HepG2 (cell line): ENCODE measurements around the gene NYAP1. TPM values are rescaled to one million over a fixed set of nuclear protein-coding genes. Genes with fewer than 3 reads are reported as not detected.

ENCODE experiments used
- ATAC-seq: fragments of 200-7000 bp; cut with Tn5 transposase; 3 replicates; pipeline ENCODE4 v1.9.1; 2020; ENCODE audit warnings: mild to moderate bottlenecking, moderate library complexity
- BruUV-seq: library from RNA; stranded (reverse); fragments of 400-500 nt; replicated peaks from 2 replicates; lab custom pipeline; 2021; lab: Mats Ljungman, UMichigan
- CTCF ChIA-PET: fragments of 300-600 bp; formaldehyde crosslinking; extraction: SDS; loops from one replicate; lab custom pipeline; 2021; ENCODE audit warnings: low total read pairs, inconsistent platforms, low intra/inter-chr PET ratio; lab: Yijun Ruan, JAX
- POLR2A ChIA-PET: fragments of 350-600 bp; sonication (Branson Sonifier 250); formaldehyde crosslinking; loops from one replicate; lab custom pipeline; 2020; ENCODE audit warnings: antibody characterized with exemption, inconsistent platforms; lab: Yijun Ruan, JAX
- DNase-seq: peaks from one replicate; pipeline ENCODE4 v3.0.0-alpha.2; 2015; ENCODE audit warnings: low spot score
- FAIRE-seq: peaks from 3 replicates; lab custom pipeline; 2011; peaks lifted over from hg19 to GRCh38; lab: Jason Lieb, UNC
- H2AFZ ChIP-seq: one replicate; pipeline ENCODE4 v1.6.1; 2011; ENCODE audit warnings: low read length, inconsistent platforms
- H3K27ac ChIP-seq: fragments of 300-600 bp; 3 replicates; pipeline ENCODE4 v1.8.0; 2011; ENCODE audit warnings: mixed run types, mild to moderate bottlenecking, mixed read lengths, low read length, inconsistent platforms; ENCODE audit not compliant: insufficient read depth; ENCODE audit errors: extremely low read length
- H3K27me3 ChIP-seq, 2 experiments: fragments of 200-600 bp in 1 of 2; 2 replicates in 1 of 2; 3 replicates in 1 of 2; pipeline versions ENCODE4 v1.6.0 to v1.8.0; 2011; ENCODE audit warnings: low read length in 2 of 2, mild to moderate bottlenecking in 2 of 2, moderate library complexity in 2 of 2, inconsistent platforms in 1 of 2; ENCODE audit not compliant: insufficient read depth in 2 of 2, control insufficient read depth in 1 of 2
- H3K36me3 ChIP-seq, 2 experiments: fragments of 200-600 bp in 1 of 2; replicated peaks in 1 of 2; 2 replicates in 1 of 2; 3 replicates in 1 of 2; pipeline versions ENCODE4 v1.5.1 to v1.8.0; 2011; ENCODE audit warnings: low read length in 2 of 2, inconsistent platforms in 1 of 2; ENCODE audit not compliant: insufficient read depth in 2 of 2, control insufficient read depth in 1 of 2
- H3K4me1 ChIP-seq: 2 replicates; pipeline ENCODE4 v1.5.1; 2012; ENCODE audit warnings: low read length, inconsistent platforms; ENCODE audit not compliant: insufficient read depth
- H3K4me2 ChIP-seq: 2 replicates; pipeline ENCODE4 v1.6.0; 2011; ENCODE audit warnings: low read depth, low read length, inconsistent platforms
- H3K4me3 ChIP-seq, 3 experiments: fragments of 200-600 bp in 1 of 3; sonication (generic), shearing (Covaris generic) in 1 of 3; replicated peaks in 1 of 3; 2 replicates each; pipeline ENCODE4 v1.5.1; 2011 to 2016; ENCODE audit warnings: low read length in 3 of 3, inconsistent platforms in 2 of 3, low read depth in 2 of 3, mild to moderate bottlenecking in 2 of 3, control low read depth in 1 of 3, mixed read lengths in 1 of 3; ENCODE audit not compliant: insufficient read depth in 1 of 3
- H3K79me2 ChIP-seq: one replicate; pipeline ENCODE4 v1.6.1; 2011; ENCODE audit warnings: low read length, inconsistent platforms; ENCODE audit not compliant: insufficient read depth
- H3K9ac ChIP-seq: 2 replicates; pipeline ENCODE4 v1.6.0; 2011; ENCODE audit warnings: mild to moderate bottlenecking, low read depth, low read length, inconsistent platforms; ENCODE audit not compliant: insufficient read depth
- H3K9me3 ChIP-seq: 2 replicates; pipeline ENCODE4 v1.5.1; 2012; ENCODE audit warnings: mild to moderate bottlenecking, low read length
- H4K20me1 ChIP-seq: 2 replicates; pipeline ENCODE4 v1.6.0; 2011; ENCODE audit warnings: inconsistent platforms, mild to moderate bottlenecking, low read length, moderate library complexity; ENCODE audit not compliant: insufficient read depth
- NFKB2 ChIP-seq: sonication (generic); formaldehyde crosslinking; IDR thresholded peaks from 2 replicates; pipeline ENCODE4 v1.4.0; 2020; ENCODE audit warnings: missing genetic modification reagents, borderline replicate concordance
- RFXANK ChIP-seq: IDR thresholded peaks from 2 replicates; pipeline ENCODE4 v1.6.1; 2016
- ZIK1 ChIP-seq: sonication (generic); formaldehyde crosslinking; IDR thresholded peaks from 2 replicates; pipeline ENCODE4 v1.5.0; 2020; ENCODE audit warnings: mild to moderate bottlenecking, low read depth, missing genetic modification reagents, borderline replicate concordance
- ZNF556 ChIP-seq: sonication (generic); formaldehyde crosslinking; IDR thresholded peaks from 2 replicates; pipeline ENCODE4 v1.4.0; 2020; ENCODE audit warnings: mild to moderate bottlenecking, missing genetic modification reagents, borderline replicate concordance
- ZNF605 ChIP-seq: sonication (generic); formaldehyde crosslinking; IDR thresholded peaks from 2 replicates; pipeline ENCODE4 v1.8.0; 2022; ENCODE audit warnings: mild to moderate bottlenecking, missing genetic modification reagents
- ZNF775 ChIP-seq: sonication (generic); formaldehyde crosslinking; IDR thresholded peaks from 2 replicates; pipeline ENCODE4 v1.4.0; 2020; ENCODE audit warnings: missing genetic modification reagents, mild to moderate bottlenecking, moderate library complexity, borderline replicate concordance
- WGBS: methylation state at CpG from one replicate; pipeline ENCODE4 v1.1.6; 2017; ENCODE audit warnings: low lambda C conversion rate; 5-methylcytosine and 5-hydroxymethylcytosine counted together
- in situ Hi-C: cut with HindIII; loops from 2 replicates; pipeline ENCODE4 v1.10.0; 2017; ENCODE audit warnings: low pct_unique_long_range_greater_than_20kb; ENCODE audit not compliant: extremely low pct_ligation_motif_present
- intact Hi-C: fragments of 100-400 bp; cut with micrococcal nuclease; formaldehyde crosslinking; loops from one replicate; pipeline ENCODE4 v1.10.0; 2022; ENCODE audit not compliant: unreplicated experiment
- polyA plus RNA-seq, 8 experiments: library from polyadenylated mRNA; depleted of rRNA in 3 of 8; stranded (reverse) in 7 of 8; unstranded in 1 of 8; fragments of >200 nt; fragmentation: Illumina TruSeq in 4 of 8; extraction: Trizol in 4 of 8; gene quantifications; 2 replicates each; pipeline versions ENCODE4 v1.2.1 to v1.2.3, GENCODE V29; 2011 to 2016; ENCODE audit warnings: low read depth in 4 of 8, missing spikeins in 1 of 8, mixed read lengths in 1 of 8; ENCODE audit not compliant: insufficient read depth in 1 of 8
- total RNA-seq, 5 experiments: library from RNA; depleted of rRNA; stranded (reverse); fragments of >200 nt; fragmentation: Illumina TruSeq; extraction: Trizol; gene quantifications; 2 replicates each; pipeline ENCODE4 v1.2.3, GENCODE V29; 2016; ENCODE audit warnings: low read depth in 1 of 5
- TF ChIP-seq, protein P1 (sequence below): sonication (generic); formaldehyde crosslinking; IDR thresholded peaks from 2 replicates; pipeline ENCODE4 v1.4.0; 2020; ENCODE audit warnings: low read depth, missing genetic modification reagents

The NYAP1 gene
- total and polyA plus RNA-seq, 2 of the 13 experiments (the other 11 are each of a cell fraction or from before 2014, with no cell fraction given), result 0.15 to 0.46 TPM

DNA sequence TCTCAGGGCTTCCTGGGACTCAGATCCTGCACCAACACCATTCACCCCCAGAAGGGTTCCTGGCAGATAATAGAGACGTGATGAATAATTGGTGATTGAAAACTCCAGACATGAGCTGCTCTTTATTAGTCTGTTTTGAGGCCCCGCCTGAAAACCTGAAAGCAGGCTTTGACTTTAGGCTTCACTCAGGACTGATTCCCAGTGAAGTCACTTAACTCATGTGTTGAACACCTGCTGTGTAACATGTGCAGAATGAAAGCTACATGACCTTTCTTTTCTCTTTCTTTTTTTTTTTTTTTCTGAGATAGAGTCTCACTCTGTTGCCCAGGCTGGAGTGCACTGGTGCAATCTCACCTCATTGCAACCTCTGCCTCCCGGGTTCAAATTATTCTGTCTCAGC, 28.5 kb upstream of the NYAP1 start:
- WGBS, result 31% methylated on average over 2 of the region's 3 CpGs
- no peak for FAIRE-seq

More for the DNA sequence above, 28.5 kb upstream of the NYAP1 start:
- Histone ChIP-seq H3K4me1 (peaks cover 23% of the 10 kb centered on the region), H3K9me3 (no peaks in the 10 kb centered on the region), H3K9ac (no peak overlapping the region), H2AFZ (no peak overlapping the region), H3K79me2 (no peaks in the 10 kb centered on the region), H3K36me3 (no peaks in the 10 kb centered on the region), H3K27me3 (peaks cover 0 to 17% of the 10 kb centered on the region in 2 experiments; a peak in 2 of 5 replicates), H3K27ac (no peak overlapping the region), H4K20me1 (no peaks in the 10 kb centered on the region), H3K4me3 (no peak overlapping the region), H3K4me2 (0 out of 2 replicates have a peak overlapping the region, but pooled peaks have one; percentile 66)
- DNase-seq, result no peak
- ChIA-PET CTCF (no interaction called here), POLR2A (interaction anchor here (0.7 to 5.0 kb wide), 7 partner anchors 11 to 73 kb away, joined by 3 to 31 read pairs (median 3); partner anchors contain the start of genes MEPCE, PPP1R35, TSC22D4 and ZCWPW1)
- intact Hi-C loops, result no loop called here
- BruUV-seq, result no TSS peak
- in situ Hi-C loops, result no loop called here
- TF ChIP-seq ZIK1 (CRISPR knock-in tag), result no peak
- TF ChIP-seq, protein P1, sequence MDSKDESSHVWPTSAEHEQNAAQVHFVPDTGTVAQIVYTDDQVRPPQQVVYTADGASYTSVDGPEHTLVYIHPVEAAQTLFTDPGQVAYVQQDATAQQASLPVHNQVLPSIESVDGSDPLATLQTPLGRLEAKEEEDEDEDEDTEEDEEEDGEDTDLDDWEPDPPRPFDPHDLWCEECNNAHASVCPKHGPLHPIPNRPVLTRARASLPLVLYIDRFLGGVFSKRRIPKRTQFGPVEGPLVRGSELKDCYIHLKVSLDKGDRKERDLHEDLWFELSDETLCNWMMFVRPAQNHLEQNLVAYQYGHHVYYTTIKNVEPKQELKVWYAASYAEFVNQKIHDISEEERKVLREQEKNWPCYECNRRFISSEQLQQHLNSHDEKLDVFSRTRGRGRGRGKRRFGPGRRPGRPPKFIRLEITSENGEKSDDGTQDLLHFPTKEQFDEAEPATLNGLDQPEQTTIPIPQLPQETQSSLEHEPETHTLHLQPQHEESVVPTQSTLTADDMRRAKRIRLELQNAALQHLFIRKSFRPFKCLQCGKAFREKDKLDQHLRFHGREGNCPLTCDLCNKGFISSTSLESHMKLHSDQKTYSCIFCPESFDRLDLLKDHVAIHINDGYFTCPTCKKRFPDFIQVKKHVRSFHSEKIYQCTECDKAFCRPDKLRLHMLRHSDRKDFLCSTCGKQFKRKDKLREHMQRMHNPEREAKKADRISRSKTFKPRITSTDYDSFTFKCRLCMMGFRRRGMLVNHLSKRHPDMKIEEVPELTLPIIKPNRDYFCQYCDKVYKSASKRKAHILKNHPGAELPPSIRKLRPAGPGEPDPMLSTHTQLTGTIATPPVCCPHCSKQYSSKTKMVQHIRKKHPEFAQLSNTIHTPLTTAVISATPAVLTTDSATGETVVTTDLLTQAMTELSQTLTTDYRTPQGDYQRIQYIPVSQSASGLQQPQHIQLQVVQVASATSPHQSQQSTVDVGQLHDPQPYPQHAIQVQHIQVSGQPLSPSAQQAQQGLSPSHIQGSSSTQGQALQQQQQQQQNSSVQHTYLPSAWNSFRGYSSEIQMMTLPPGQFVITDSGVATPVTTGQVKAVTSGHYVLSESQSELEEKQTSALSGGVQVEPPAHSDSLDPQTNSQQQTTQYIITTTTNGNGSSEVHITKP (CRISPR knock-in tag), result no peak
- no peak for TF ChIP-seq ZNF775 (CRISPR knock-in tag)
- TF ChIP-seq ZNF556, result no peak
- no peak for TF ChIP-seq ZNF605
- no peak for TF ChIP-seq NFKB2 (CRISPR knock-in tag)
- no peak for TF ChIP-seq RFXANK (CRISPR knock-in tag)
- no peak for ATAC-seq
